Measurements from ENCODE around the gene CIDEB. TPM values are rescaled to one million over a fixed set of nuclear protein-coding genes. Genes with fewer than 3 reads are reported as not detected.
"Not testable (repeated sequence)": the region's sequence is repeated elsewhere in the genome, so short reads cannot be mapped to it uniquely, and the experiment has no call there.

Gene CIDEB, protein sequence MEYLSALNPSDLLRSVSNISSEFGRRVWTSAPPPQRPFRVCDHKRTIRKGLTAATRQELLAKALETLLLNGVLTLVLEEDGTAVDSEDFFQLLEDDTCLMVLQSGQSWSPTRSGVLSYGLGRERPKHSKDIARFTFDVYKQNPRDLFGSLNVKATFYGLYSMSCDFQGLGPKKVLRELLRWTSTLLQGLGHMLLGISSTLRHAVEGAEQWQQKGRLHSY
- 1.3 TPM for polyA plus RNA-seq (2013, experiment 1 of 2; ENCODE audit: insufficient read length)
- 2.0 TPM for polyA plus RNA-seq (2013, experiment 2 of 2; ENCODE audit: insufficient read length)

- peak; percentile 51 for DNase-seq
These were observed at the start of gene CIDEB for GRCh38 chr14:24307575-24308341. Gene CIDEB (minus strand): TSS chr14:24307977. CDS start chr14:24307858, 119 bp downstream.

GRCh38 chr14:24356208-24356607 lies 48.4 kb upstream of the CIDEB start:
- DNase-seq: no peak

DNA sequence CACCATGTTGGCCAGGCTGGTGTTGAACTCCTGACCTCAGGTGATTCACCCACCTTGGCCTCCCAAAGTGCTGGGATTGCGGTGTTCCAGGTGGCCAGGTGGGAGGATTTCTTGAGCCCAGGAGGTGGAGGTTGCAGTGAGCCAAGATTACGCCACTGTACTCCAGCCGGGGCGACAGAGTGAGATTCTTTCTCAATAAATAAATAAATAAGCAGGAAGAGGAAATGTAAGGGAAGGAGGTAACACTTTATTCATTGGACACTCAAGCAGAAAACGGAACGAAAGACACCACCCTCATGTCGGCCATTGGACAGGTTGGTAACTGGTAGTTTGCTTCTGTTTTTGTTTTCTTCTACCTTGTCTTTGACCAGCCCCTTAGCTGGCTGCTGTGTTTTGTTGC lies 47.2 kb upstream of the CIDEB start:
- DNase-seq: no peak

GRCh38 chr14:24354482-24354825 lies 46.7 kb upstream of the CIDEB start:
- DNase-seq: not testable (repeated sequence)

DNA sequence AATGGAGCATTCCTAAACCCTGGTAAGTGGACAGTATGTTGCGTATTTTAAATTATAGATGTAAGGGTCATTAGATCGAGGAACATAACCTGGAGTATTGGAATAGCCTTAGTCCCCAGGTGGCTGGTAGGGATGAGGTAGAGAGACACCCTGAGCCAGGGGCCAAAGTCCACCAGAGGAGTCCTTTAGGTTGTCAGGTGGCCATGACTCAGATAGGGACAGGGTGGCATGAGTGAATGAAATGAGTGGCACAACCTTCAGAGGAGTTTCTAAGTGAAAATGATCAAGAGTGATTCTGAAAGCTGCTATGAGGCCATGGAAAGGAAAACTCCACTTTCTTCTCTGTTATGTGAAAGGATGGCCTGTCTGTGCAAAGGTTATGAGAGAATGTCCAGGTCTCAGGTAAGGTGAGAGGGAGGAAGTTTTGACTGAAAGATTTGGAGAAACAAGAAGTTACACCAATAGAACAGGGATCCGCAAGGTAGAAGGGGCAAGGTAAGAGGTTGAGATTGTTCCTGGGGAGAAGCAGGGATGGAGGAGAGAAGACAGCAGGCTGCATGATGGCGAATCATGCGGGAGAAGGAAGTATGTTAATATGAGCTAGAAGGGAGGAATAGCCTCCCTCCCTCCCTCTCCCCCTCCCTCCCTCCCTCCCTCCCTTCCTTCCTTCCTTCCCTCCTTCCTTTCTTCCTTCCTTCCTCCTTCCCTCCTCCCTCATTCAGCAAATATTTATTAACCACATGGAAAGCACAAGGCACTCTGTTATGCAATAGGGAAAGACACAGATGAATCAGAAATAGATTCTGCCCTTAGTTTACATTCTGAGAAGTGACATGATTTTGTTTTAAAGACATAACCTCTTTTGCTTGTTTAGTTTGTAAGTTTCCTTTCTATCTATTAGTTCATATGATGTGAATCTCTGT lies 46.0 kb upstream of the CIDEB start:
- peak; percentile 61 for DNase-seq

DNA sequence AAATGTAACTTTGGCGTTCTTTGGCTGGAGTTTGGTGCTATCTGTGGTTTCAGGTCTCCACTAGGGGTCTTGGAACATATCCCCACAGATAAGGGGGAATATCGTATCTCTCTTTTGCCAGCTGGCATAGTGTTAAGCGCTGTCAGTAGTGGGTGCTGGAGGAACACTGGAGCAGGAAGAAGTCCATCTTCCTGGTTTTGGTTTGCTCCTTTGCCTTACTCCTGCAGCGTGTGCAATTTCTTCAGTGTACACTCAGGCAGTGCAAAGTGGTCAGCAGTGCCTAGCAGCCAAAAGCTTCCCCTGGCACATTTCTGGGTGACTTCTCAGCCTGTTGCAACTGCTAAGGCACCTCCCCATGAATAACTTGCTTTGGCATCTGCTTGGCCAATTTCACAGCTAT lies 43.7 kb upstream of the CIDEB start:
- no peak for DNase-seq

DNA sequence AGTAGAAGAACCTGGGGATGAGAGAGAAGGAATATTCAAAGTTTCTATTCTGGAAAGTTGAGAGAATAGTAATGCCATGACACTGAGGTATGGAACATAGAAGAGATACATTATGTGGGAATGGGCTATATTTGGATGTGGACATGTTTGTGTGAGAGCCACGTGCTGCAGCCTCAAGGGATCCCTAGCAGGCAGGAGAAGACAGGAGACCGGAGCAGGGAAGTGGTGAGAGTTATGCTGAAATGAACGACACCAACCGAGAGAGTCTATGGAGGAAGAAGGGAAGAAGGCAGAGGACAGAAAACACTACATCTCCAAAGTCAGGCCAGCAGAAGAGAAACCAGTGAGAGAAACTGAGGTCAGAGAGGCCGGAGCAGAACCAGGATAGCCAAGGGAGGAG lies 42.0 kb upstream of the CIDEB start:
- no peak for DNase-seq

DNA sequence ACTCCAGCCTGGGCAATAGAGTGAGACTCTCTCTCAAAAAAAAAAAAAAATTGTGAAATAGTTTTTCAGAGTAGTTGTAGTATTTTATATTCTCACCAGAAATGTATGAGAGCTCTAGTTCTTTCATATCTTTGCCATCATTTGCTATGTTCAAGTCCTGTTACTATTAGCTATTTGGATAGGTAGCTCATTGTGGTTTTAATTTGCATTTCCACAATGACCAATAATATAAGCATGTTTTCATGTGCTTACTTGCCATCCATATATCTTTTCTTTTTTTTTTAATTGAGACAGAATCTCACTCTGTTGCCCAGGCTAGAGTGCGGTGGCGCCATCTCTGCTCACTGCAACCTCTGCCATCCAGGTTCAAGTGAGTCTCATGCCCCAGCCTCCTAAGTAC lies 40.4 kb upstream of the CIDEB start:
- no peak for DNase-seq

- DNase-seq: no peak
These were observed 39.4 kb upstream of the CIDEB start for GRCh38 chr14:24347134-24347533.

DNA sequence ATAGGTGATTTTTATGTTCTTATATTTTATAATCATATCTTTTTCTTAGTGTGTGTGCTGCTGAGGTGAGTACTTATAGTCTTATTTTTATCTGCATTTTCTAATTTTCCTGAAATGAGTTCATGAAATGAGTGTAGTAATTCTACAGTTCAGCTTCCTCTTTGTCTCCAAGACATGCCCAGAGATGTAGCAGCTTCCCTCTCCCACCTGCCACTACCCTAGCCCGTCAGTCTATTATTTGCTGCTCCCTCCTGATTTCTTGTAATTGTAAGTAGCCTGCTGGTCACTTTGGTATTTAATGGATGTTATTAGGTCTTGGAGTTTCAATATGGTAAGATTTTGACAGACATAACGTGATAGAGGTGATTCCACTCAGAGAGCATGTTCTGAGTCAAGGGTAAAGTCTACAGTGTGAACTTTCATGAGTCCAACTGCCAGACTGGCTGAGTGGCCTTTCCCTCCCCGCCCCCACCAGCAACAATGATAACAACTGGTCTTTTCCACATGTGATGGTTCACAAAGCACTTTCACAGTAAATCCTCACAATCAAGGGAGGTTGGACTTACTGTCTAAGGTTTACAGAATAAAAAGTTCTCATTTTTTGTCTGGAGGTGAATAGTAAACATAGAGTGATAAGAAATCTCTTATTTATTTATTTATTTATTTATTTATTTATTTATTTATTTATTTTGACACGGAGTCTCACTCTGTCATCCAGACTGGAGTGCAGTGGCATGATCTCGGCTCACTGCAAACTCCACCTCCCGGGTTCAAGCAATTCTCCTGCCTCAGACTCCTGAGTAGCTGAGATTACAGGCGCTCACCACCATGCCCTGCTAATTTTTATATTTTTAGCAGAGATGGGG lies 36.3 kb upstream of the CIDEB start:
- DNase-seq: no peak

- no peak for DNase-seq
These were observed 35.1 kb upstream of the CIDEB start for GRCh38 chr14:24342889-24343288.

DNA sequence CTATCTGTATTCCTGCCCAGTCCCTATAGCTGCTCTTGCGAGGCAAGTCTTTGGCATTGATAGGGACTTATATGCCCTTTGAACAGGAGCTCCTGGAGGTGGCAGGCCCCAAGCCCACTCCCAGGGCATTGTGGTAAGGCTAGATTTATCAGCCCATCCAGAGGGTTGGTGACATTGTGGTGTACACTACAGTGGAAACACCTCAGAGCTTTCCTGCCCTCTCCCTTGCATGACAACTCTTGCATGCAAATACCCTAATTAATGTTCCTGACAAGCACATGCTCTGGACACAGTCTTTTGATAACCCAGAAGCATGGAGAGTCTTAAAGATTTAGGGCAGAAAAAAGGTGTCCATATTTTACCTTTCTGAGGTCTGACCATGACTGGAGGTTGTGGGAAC lies 32.8 kb upstream of the CIDEB start:
- DNase-seq: no peak

GRCh38 chr14:24339284-24340151 lies 31.7 kb upstream of the CIDEB start, which contains the start of gene RIPK3:
Gene RIPK3 (minus strand): TSS chr14:24339991. CDS start chr14:24339826, 165 bp downstream.
- no peak for DNase-seq

GRCh38 chr14:24338843-24339242 lies 31.1 kb upstream of the CIDEB start:
- no peak for DNase-seq

- no peak for DNase-seq
These were observed 30.0 kb upstream of the CIDEB start for GRCh38 chr14:24337824-24338175.

DNA sequence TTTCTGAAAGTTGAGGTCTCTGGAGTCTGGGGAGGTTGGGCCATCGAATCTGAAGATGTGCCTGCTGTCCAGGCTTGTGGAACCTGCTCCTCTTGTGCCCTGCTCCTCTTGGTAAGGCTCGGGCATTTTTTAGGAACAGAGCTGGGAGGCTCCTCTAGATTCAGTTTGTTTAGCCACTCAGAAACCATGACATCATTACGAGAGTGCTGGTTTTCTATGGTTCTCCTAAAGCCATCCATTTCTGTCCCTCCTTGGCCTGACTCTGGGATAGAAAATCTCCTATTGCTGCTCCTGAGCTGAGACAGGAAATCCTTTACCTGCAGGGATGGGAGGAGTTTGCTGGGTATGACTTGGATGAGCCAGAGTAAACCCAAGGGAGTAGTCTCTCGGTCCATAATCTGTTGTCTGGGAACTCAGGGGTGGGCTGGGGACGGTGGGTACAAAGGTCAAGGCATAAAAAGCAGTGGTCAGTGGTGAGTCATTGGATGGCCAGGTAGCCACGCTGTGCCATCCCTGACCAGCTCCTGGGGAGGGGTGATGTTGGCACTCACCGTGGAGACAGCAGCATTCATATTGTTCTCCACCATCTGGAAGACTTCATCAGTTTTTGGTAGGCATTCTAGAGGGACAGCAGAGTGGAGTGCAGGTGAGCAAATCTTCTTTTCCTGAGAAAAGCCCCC lies 29.5 kb upstream of the CIDEB start:
- DNase-seq: no peak

- DNase-seq: no peak
These were observed 27.8 kb upstream of the CIDEB start for GRCh38 chr14:24335461-24336171.

DNA sequence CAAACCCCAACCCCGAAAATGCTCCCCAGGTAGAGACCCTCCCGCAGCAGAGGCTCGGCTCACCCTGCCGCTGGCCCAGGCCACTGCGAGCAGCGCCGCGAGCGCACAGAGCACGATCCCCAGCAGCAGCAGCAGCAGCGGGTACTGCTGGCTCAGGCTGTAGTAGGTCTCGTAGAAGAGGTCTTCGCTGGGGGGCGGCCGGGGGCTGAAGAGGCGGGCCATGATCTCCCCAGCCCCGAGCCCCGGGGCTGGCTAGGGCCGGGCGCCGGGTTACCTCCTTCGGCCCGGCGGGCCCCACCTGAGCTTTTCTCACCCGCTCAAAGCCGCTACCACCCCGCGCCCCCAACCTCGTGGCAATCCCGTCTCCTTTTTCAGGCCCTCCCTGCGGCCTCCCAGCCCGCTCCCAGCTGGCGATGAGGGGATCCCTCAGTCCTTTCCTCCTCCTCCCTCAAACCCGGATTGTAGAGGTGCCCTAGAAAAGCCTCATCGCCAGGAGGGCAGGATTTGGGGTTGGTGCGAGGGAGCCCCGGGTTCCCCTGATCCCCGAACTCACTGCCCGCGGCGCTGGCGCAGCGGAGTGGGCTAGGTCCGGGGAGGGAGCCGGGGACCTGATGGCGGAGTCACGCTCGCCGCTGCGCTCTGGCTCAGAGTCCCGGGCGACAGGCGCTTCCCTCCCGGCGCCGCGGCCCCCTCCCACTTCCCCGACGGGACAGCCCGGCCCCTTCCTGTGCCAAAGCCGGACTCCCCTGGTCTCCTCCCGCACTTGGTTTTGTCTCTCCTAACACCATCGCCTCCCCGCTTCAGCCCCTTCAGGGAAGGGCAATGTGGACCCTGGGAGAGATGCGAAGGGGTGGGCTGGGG lies 26.9 kb upstream of the CIDEB start, which contains the start of gene ADCY4:
TSS of gene ADCY4 (minus strand) at position 641 of the 861 bp plus-strand sequence. CDS start at position 222, 419 bp downstream.
- DNase-seq: no peak
